22Rv1 (cell line): ENCODE measurements around the gene PTPRD.

Experiments used
- H3K27ac ChIP-seq: fragments of 450-650 bp; 2 replicates; pipeline ENCODE4 v1.5.1; 2017
- ZFX ChIP-seq: fragments of 450-650 bp; IDR thresholded peaks from 2 replicates; pipeline ENCODE4 v1.6.1; 2017; ENCODE audit warnings: antibody characterized with exemption, borderline replicate concordance
- TF ChIP-seq, protein P1 (sequence below): fragments of 450-650 bp; IDR thresholded peaks from 2 replicates; pipeline ENCODE4 v1.5.1; 2017; ENCODE audit warnings: mild to moderate bottlenecking

PTPRD gene

DNA sequence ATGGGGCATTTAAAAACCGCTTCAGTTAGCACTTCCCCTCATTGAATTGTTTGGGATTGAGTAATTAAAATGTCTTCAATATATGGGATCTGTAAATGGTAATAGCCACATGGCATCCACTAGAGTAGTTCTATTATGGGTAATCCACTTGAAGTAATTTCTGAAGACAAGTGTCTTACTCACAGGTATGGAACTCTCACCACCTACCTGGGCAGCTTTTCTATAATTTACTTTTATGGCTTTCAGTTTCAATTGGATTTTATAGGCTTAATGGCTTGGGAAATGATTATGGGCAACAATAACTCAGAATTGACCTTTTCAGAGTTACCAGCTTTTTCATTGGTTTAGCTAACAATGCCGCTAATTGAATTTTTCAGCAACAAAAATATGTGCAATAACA is 597.9 kb downstream of the PTPRD start:
- no peak for TF ChIP-seq ZFX
- TF ChIP-seq, protein P1, sequence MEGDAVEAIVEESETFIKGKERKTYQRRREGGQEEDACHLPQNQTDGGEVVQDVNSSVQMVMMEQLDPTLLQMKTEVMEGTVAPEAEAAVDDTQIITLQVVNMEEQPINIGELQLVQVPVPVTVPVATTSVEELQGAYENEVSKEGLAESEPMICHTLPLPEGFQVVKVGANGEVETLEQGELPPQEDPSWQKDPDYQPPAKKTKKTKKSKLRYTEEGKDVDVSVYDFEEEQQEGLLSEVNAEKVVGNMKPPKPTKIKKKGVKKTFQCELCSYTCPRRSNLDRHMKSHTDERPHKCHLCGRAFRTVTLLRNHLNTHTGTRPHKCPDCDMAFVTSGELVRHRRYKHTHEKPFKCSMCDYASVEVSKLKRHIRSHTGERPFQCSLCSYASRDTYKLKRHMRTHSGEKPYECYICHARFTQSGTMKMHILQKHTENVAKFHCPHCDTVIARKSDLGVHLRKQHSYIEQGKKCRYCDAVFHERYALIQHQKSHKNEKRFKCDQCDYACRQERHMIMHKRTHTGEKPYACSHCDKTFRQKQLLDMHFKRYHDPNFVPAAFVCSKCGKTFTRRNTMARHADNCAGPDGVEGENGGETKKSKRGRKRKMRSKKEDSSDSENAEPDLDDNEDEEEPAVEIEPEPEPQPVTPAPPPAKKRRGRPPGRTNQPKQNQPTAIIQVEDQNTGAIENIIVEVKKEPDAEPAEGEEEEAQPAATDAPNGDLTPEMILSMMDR = no peak
- H3K27ac ChIP-seq = no peak overlapping the region

DNA sequence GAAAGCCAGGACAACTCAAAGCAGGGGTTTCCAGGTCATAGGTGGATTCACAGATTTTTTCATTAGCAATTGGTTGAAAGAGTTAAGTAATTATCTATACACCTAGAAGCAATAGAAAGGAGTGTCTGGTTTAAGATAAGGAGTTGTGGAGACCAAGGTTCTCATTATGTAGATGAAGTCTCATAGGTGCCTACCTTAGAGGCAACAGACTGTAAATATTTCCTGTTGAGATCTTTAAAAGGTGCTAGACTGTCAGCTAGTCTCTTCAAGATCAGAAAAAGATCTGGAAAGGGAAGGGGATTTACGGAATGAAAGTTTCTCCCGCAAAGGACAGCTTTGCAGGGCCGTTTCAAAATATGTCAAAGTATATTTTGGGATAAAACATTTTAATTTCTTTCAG is 603.4 kb downstream of the PTPRD start:
- TF ChIP-seq, protein P1 = no peak
- no peak overlapping the region for H3K27ac ChIP-seq

DNA sequence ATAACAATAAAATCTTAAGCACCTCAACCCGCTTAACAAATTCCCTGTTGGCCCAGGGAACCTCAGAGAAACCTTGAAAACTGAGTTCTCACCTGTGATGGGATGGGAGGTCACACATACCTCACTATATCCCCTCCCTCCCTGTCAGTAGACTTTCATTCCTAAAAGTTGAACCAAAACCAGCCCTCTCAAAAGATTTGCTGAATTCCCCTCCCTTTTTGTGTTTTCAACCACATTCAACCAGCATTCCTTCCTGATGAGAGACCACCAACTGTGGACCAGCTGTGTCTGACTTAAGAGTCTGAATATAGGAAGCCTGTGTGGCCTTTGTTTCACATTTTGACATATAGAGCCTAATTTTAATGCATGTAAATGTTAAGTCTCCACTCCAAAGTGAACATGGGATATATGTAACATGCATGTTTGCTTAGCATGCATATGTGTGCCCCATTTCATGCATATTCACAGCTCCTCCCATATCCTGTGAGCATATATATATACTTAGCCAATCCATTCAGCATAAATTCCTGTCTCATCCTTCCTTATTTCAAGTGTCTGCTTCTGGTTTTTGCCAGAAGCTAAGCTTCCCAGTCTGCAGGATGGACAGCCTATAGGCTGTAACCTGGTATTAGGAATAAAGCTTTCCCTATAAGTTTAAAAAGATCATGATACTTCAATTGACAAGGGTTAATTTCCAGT is 604.6 kb downstream of the PTPRD start:
- TF ChIP-seq, protein P1 = no peak
- no peak overlapping the region for H3K27ac ChIP-seq

DNA sequence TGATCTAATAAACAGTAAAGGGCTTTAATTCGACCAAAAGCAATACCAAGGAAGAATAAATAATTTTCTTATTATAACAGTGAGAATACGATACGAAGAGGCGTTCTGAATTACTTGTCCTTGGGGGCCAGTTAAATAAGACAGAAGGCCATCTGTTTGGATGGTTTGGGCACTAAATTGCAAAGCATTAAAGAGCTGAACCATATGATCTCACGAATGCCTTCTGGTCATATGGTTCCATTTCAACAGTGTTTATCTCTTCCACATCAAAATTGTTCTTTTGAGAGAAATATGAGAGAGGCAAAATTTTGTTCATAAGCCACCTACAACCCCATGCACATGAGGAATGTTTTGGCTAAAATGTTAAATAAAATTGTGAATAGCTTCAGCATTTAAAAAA is 605.4 kb downstream of the PTPRD start:
- TF ChIP-seq ZFX = no peak
- TF ChIP-seq, protein P1 = no peak
- H3K27ac ChIP-seq = no peak overlapping the region

DNA sequence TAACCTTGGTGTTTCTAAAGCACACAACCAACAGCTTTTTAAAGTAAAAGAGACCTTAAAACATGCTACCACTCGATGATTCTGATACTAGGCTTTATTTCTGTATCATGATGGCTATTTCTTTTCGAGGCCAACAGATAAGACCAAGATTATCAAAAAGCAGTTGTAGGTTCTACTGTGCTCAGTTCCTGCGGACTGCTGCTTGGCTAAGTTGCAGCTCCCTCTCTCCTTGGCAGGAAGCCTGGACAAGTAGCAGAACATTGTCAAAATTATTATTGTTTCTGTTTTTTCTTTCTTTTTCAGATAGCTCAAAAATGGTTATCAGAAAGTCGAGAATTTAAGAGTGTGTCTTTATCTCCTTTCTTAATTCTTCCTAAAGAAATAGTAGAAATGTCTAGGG is 607.6 kb downstream of the PTPRD start:
- H3K27ac ChIP-seq = no peak overlapping the region
- no peak for TF ChIP-seq ZFX
- TF ChIP-seq, protein P1 = no peak

DNA sequence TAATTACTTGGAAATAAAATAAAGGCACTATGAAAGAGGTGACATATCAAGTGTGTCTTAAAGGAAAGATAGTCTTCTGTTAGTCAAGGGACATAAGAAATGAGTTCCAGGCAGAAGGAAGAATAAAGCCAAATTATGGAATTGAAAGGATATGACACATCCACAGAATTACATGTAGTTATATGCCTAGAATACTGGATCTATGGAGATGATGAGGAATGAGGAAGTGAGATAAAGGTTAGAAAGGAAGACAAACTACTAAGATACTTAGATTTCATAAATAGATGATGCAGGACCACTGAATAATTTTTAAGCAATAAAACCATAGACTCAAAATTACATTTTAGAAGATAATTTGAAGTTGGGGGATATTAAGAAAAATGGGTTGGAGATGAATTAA is 609.8 kb downstream of the PTPRD start:
- H3K27ac ChIP-seq = no peak overlapping the region
- TF ChIP-seq, protein P1 = no peak
- TF ChIP-seq ZFX = no peak

DNA sequence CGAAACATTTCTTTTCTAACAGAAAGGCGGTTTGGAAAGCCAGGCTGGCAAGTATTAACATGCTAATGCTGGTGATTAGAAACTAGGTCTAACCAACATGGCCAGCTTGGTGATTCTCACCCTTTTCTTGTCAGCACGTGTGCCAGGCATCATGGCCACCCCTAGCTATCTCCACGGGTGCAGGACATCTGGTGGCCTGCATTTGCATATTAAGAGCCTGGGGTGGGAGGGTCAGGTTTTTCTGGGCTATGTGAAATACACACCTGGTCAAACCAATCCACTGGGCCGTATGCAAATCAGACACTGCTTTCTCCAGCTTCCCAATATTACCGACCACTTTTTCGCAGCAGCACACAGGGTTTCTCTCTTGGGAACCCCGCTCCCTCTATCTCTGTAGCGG is 612.1 kb downstream of the PTPRD start:
- no peak for TF ChIP-seq ZFX
- TF ChIP-seq, protein P1 = no peak
- H3K27ac ChIP-seq = no peak overlapping the region
